Endodermal cell (in vitro differentiated cells): Measurements from ENCODE around the gene AP1B1. TPM values are rescaled to one million over a fixed set of nuclear protein-coding genes. Genes with fewer than 3 reads are reported as not detected.

Source experiments
- DNase-seq: peaks from one replicate; pipeline ENCODE4 v3.0.0-alpha.2; 2017
- H3K27ac ChIP-seq: 2 replicates; pipeline ENCODE4 v1.5.1; 2013; ENCODE audit warnings: mild to moderate bottlenecking, low read depth, low read length, moderate library complexity
- H3K27me3 ChIP-seq: 2 replicates; pipeline ENCODE4 v1.6.1; 2013; ENCODE audit warnings: mild to moderate bottlenecking, low read length, moderate library complexity; ENCODE audit not compliant: insufficient read depth, control insufficient read depth, poor library complexity, severe bottlenecking
- H3K36me3 ChIP-seq: 2 replicates; pipeline ENCODE4 v1.7.0; 2013; ENCODE audit warnings: mild to moderate bottlenecking, low read length, moderate library complexity; ENCODE audit not compliant: control insufficient read depth, insufficient read depth
- H3K4me1 ChIP-seq: one replicate; pipeline ENCODE4 v1.7.0; 2013; ENCODE audit warnings: low read length; ENCODE audit not compliant: control insufficient read depth, insufficient read depth
- H3K4me3 ChIP-seq: 2 replicates; pipeline ENCODE4 v1.5.1; 2013; ENCODE audit warnings: mild to moderate bottlenecking, low read length, moderate library complexity
- H3K9ac ChIP-seq: 2 replicates; pipeline ENCODE4 v1.6.1; 2013; ENCODE audit warnings: mild to moderate bottlenecking, low read length, moderate library complexity; ENCODE audit not compliant: poor library complexity, severe bottlenecking; ENCODE audit errors: extremely low read depth
- H3K9me3 ChIP-seq: 2 replicates; pipeline ENCODE4 v1.6.1; 2013; ENCODE audit warnings: mild to moderate bottlenecking, low read length, moderate library complexity; ENCODE audit not compliant: control insufficient read depth
- H3K27ac Mint-ChIP-seq: 2 replicates; pipeline ENCODE4 v1.8.0; 2020; ENCODE audit warnings: mixed read lengths
- H3K27me3 Mint-ChIP-seq: 2 replicates; pipeline ENCODE4 v1.8.0; 2021; ENCODE audit warnings: mild to moderate bottlenecking, mixed read lengths; ENCODE audit not compliant: insufficient read depth
- H3K36me3 Mint-ChIP-seq: 2 replicates; pipeline ENCODE4 v1.8.0; 2020; ENCODE audit warnings: low read depth, mixed read lengths
- H3K4me1 Mint-ChIP-seq: 2 replicates; pipeline ENCODE4 v1.8.0; 2020; ENCODE audit warnings: mixed read lengths
- H3K4me3 Mint-ChIP-seq: 2 replicates; pipeline ENCODE4 v1.8.0; 2020; ENCODE audit warnings: mild to moderate bottlenecking, moderate library complexity, mixed read lengths
- H3K9me3 Mint-ChIP-seq: 2 replicates; pipeline ENCODE4 v1.8.0; 2020; ENCODE audit warnings: mild to moderate bottlenecking, mixed read lengths
- WGBS, 2 experiments: methylation state at CpG; one replicate each; pipeline versions ENCODE4 v1.1.5 to v1.1.7; 2013; ENCODE audit warnings: missing lambda C conversion rate in 2 of 2, mixed read lengths in 1 of 2; ENCODE audit not compliant: insufficient coverage in 1 of 2, insufficient read length in 1 of 2; 5-methylcytosine and 5-hydroxymethylcytosine counted together
- total RNA-seq, 2 donors: library from RNA; stranded (reverse); fragmentation: NEBNext Ultra II Directional in 1 of 2; extraction: Animal tissue kit (Norgen Biotek cat#: 25700) in 1 of 2; gene quantifications; 2 replicates in 1 of 2; 3 replicates in 1 of 2; pipeline ENCODE4 v1.2.1, GENCODE V29; 2021
- TF ChIP-seq, protein P1 (sequence below): fragments of 200-600 bp; sonication (generic); conservative IDR thresholded peaks from 2 replicates; pipeline ENCODE4 v1.5.0; 2021; ENCODE audit warnings: antibody characterized with exemption, mild to moderate bottlenecking

The AP1B1 gene
- total RNA-seq, 2 donors from 2014 or later = 64.9 to 76.6 TPM

DNA sequence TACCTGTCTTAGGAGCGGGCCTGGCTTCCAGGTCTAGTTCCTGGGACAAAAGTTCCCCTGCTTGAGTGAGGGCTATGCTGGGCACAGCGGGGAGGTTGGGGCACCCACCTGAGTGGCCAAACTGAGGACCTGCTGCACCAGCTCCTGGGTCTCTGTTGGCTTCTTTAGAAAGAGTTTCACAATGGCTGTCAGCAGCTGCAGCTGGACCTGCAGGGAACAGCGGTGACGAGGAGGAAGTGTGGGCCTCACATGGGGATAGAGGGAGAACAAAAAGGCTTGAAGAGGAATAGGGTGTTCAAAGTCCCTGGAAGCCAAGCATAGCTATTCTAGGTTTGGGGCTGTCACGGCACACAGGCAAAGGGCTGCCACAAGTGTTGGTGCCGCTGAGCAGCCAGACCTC, 46.2 kb downstream of the AP1B1 start:
- no peak overlapping the region for H3K27ac ChIP-seq

DNA sequence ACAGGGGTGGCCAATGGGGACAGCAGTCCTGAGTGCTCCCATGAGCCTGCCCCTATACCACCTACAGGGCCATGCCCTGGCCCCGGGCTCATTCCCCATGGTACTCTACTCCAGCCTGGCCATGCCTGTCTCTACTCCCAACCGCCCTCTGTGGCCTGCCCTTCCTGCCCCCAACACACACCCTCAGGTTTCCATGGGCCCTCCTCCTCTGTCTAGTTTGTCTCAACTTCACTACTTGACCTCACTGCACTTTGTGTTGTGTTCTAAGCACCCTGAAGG, 46.6 kb downstream of the AP1B1 start:
- WGBS, 2 experiments = 96 to 100% methylated on average over 1 to 2 of the region's 2 CpGs
- TF ChIP-seq, protein P1, sequence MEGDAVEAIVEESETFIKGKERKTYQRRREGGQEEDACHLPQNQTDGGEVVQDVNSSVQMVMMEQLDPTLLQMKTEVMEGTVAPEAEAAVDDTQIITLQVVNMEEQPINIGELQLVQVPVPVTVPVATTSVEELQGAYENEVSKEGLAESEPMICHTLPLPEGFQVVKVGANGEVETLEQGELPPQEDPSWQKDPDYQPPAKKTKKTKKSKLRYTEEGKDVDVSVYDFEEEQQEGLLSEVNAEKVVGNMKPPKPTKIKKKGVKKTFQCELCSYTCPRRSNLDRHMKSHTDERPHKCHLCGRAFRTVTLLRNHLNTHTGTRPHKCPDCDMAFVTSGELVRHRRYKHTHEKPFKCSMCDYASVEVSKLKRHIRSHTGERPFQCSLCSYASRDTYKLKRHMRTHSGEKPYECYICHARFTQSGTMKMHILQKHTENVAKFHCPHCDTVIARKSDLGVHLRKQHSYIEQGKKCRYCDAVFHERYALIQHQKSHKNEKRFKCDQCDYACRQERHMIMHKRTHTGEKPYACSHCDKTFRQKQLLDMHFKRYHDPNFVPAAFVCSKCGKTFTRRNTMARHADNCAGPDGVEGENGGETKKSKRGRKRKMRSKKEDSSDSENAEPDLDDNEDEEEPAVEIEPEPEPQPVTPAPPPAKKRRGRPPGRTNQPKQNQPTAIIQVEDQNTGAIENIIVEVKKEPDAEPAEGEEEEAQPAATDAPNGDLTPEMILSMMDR = no peak
- H3K27ac Mint-ChIP-seq = no peak overlapping the region

More for the DNA sequence above, 46.2 kb downstream of the AP1B1 start:
- Histone ChIP-seq H3K9me3 (no peaks in the 10 kb centered on the region), H3K4me1 (no peaks in the 10 kb centered on the region), H3K4me3 (no peak overlapping the region), H3K27me3 (no peaks in the 10 kb centered on the region), H3K36me3 (peaks cover 68% of the 10 kb centered on the region), H3K9ac (no peak overlapping the region)
- DNase-seq = no peak
- Mint-ChIP-seq H3K9me3 (no peaks in the 10 kb centered on the region), H3K4me3 (no peak overlapping the region), H3K27ac (peak overlapping the region; percentile 66), H3K4me1 (no peaks in the 10 kb centered on the region), H3K27me3 (no peaks in the 10 kb centered on the region), H3K36me3 (peaks cover 63% of the 10 kb centered on the region)
- TF ChIP-seq, protein P1 = no peak
- 92 to 94% methylated on average over 6 of the region's 6 CpGs for WGBS, 2 experiments

DNA sequence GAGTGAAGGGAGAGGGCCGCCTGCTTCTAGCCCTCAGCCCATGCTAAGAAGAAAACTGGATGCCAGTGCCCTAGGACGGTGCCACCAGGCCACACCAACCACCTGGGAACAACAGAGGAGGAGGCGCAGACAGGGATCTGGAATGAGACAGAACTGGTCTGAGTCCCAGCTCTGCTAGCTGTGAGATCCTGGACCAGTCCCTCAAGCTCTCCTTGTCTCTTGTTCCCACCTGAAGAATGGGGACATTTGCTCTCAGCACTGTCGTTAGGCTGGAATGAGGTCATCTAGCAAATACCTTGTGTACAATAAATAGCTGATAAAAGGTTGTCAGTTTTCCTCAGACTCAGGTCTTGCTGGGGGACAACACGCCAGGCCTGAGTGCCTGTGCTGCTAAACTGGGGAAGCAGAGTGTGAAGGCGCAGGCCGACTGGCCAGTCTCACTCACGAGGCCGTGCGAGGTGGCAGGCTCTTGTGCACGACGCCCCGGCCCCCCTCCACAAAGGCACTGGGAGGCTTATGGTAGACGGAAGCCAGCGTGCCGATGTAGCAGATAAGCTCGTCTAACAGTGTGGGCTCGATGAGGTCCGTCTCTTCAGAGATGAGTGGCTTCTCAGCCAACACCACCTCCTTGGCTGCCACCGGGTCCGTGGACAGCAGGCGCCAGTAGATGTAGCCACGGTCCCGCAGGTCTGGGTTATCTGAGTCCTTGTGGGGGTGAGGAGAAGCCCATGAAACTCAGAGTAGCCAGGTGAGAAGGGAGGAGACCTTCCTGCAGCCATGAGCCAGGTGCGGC, 47.1 kb downstream of the AP1B1 start:
- Histone ChIP-seq H3K27me3 (no peaks in the 10 kb centered on the region), H3K36me3 (peaks cover 63% of the 10 kb centered on the region), H3K4me1 (no peaks in the 10 kb centered on the region), H3K27ac (no peak overlapping the region), H3K9ac (no peak overlapping the region), H3K4me3 (no peak overlapping the region), H3K9me3 (no peaks in the 10 kb centered on the region)
- peaks cover 67% of the 10 kb centered on the region for H3K36me3 Mint-ChIP-seq
- TF ChIP-seq, protein P1 = no peak
- WGBS, 2 experiments = 94 to 97% methylated on average over 23 to 25 of the region's 25 CpGs
- H3K9me3 Mint-ChIP-seq = no peaks in the 10 kb centered on the region
- H3K27ac Mint-ChIP-seq = no peak overlapping the region
- no peak for DNase-seq
- no peak overlapping the region for H3K4me3 Mint-ChIP-seq
- no peaks in the 10 kb centered on the region for H3K4me1 Mint-ChIP-seq
- H3K27me3 Mint-ChIP-seq = no peaks in the 10 kb centered on the region

More for the DNA sequence above, 46.6 kb downstream of the AP1B1 start:
- H3K27me3 ChIP-seq = no peaks in the 10 kb centered on the region
- H3K27me3 Mint-ChIP-seq = no peaks in the 10 kb centered on the region
- H3K36me3 ChIP-seq = peaks cover 67% of the 10 kb centered on the region
- peaks cover 66% of the 10 kb centered on the region for H3K36me3 Mint-ChIP-seq
- no peaks in the 10 kb centered on the region for H3K9me3 Mint-ChIP-seq
- H3K4me3 ChIP-seq = no peak overlapping the region
- DNase-seq = no peak
- H3K9me3 ChIP-seq = no peaks in the 10 kb centered on the region
- no peaks in the 10 kb centered on the region for H3K4me1 ChIP-seq
- H3K4me1 Mint-ChIP-seq = no peaks in the 10 kb centered on the region
- H3K9ac ChIP-seq = no peak overlapping the region
- no peak overlapping the region for H3K4me3 Mint-ChIP-seq
- no peak overlapping the region for H3K27ac ChIP-seq
